ENCODE measurements around the gene ADAMTS9. TPM values are rescaled to one million over a fixed set of nuclear protein-coding genes. Genes with fewer than 3 reads are reported as not detected.

The ADAMTS9 gene
- total and polyA plus RNA-seq, 7 donors = 1.2 to 61.6 (median 16.1) TPM

- no peak for TF ChIP-seq EP300 (IDR thresholded peaks at IDR 0.05)
- TF ChIP-seq POLR2A (IDR thresholded peaks at IDR 0.05) = no peak
- TF ChIP-seq POLR2AphosphoS5 (IDR thresholded peaks at IDR 0.05) = no peak
- TF ChIP-seq CTCF (IDR thresholded peaks at IDR 0.05) = no peak
- Histone ChIP-seq H3K27me3 (no peaks in the 10 kb centered on the region), H3K9me3 (no peaks in the 10 kb centered on the region), H3K27ac (peak overlapping the region in 2 of 4 donors; percentile 33 to 49), H3K4me1 (peaks cover 0 to 46% (median 26%) of the 10 kb centered on the region in 4 donors), H3K4me3 (no peak overlapping the region), H3K36me3 (no peaks in the 10 kb centered on the region)
- WGBS, 2 donors = 86 to 93% methylated on average over 8 of the region's 8 CpGs
- no peak for DNase-seq
- intact Hi-C loops (cut with DNase I) = no loop called here
Observed at GRCh38 chr3:64716110-64716710, 28.4 kb upstream of the ADAMTS9 start.

- intact Hi-C loops (cut with DNase I) = no loop called here
- Histone ChIP-seq H3K36me3 (no peaks in the 10 kb centered on the region), H3K9me3 (no peaks in the 10 kb centered on the region), H3K27me3 (no peaks in the 10 kb centered on the region), H3K27ac (peak overlapping the region in 2 of 4 donors; percentile 33 to 49), H3K4me1 (peaks cover 0 to 46% (median 26%) of the 10 kb centered on the region in 4 donors), H3K4me3 (no peak overlapping the region)
- 85 to 89% methylated on average over 9 of the region's 9 CpGs for WGBS, 2 donors
- TF ChIP-seq CTCF (IDR thresholded peaks at IDR 0.05) = no peak
- TF ChIP-seq POLR2A (IDR thresholded peaks at IDR 0.05) = no peak
- no peak for TF ChIP-seq EP300 (IDR thresholded peaks at IDR 0.05)
- no peak for TF ChIP-seq POLR2AphosphoS5 (IDR thresholded peaks at IDR 0.05)
- DNase-seq = no peak
Observed at GRCh38 chr3:64715211-64715982, 27.6 kb upstream of the ADAMTS9 start.

- intact Hi-C loops (cut with DNase I) = no loop called here
- TF ChIP-seq CTCF (IDR thresholded peaks at IDR 0.05) = no peak
- no peak for TF ChIP-seq POLR2A (IDR thresholded peaks at IDR 0.05)
- no peak for TF ChIP-seq EP300 (IDR thresholded peaks at IDR 0.05)
- TF ChIP-seq POLR2AphosphoS5 (IDR thresholded peaks at IDR 0.05) = no peak
- no peaks in the 10 kb centered on the region for H3K27me3 ChIP-seq
- H3K9me3 ChIP-seq = no peaks in the 10 kb centered on the region
- H3K36me3 ChIP-seq = no peaks in the 10 kb centered on the region
- no peak for DNase-seq
- H3K27ac ChIP-seq = no peak overlapping the region
- H3K4me1 ChIP-seq = peaks cover 0 to 12% (median 0%) of the 10 kb centered on the region in 4 donors
- no peak overlapping the region for H3K4me3 ChIP-seq
- 89 to 92% methylated on average over 3 of the region's 3 CpGs for WGBS, 2 donors
Observed at GRCh38 chr3:64708456-64708855, 20.7 kb upstream of the ADAMTS9 start.

- Histone ChIP-seq H3K27ac (no peak overlapping the region), H3K4me1 (peaks cover 0 to 12% (median 0%) of the 10 kb centered on the region in 4 donors), H3K36me3 (no peaks in the 10 kb centered on the region), H3K27me3 (no peaks in the 10 kb centered on the region), H3K4me3 (no peak overlapping the region), H3K9me3 (no peaks in the 10 kb centered on the region)
- DNase-seq = no peak
- TF ChIP-seq EP300 (IDR thresholded peaks at IDR 0.05) (no peak), POLR2AphosphoS5 (IDR thresholded peaks at IDR 0.05) (no peak), POLR2A (IDR thresholded peaks at IDR 0.05) (no peak), CTCF (IDR thresholded peaks at IDR 0.05) (no peak)
- 88 to 93% methylated on average over 2 of the region's 2 CpGs for WGBS, 2 donors
- intact Hi-C loops (cut with DNase I) = no loop called here
Observed at GRCh38 chr3:64705946-64706345, 18.1 kb upstream of the ADAMTS9 start.

Measured in sigmoid colon (tissue), 7 donors.